Measurements from ENCODE around the gene KIAA0825. TPM values are rescaled to one million over a fixed set of nuclear protein-coding genes. Genes with fewer than 3 reads are reported as not detected.

The KIAA0825 gene
- total RNA-seq, 1 donor from 2014 or later: 0.92 TPM

- no peak for DNase-seq (ENCODE audit: low read depth)
- TF ChIP-seq CTCF (conservative IDR thresholded peaks at IDR 0.05; ENCODE audit: low read depth, low read length): no peak
- H3K4me3 ChIP-seq (ENCODE audit: low read depth, low read length): no peak overlapping the region
Measured at GRCh38 chr5:94526706-94527105, 91.7 kb downstream of the KIAA0825 start.

GRCh38 chr5:94524841-94525697 is 93.3 kb downstream of the KIAA0825 start:
- no peak overlapping the region for H3K4me3 ChIP-seq (ENCODE audit: low read depth, low read length)

GRCh38 chr5:94523018-94523417 is 95.4 kb downstream of the KIAA0825 start:
- TF ChIP-seq CTCF (conservative IDR thresholded peaks at IDR 0.05; ENCODE audit: low read depth, low read length): no peak
- DNase-seq (ENCODE audit: low read depth): no peak
- H3K4me3 ChIP-seq (ENCODE audit: low read depth, low read length): no peak overlapping the region

More at GRCh38 chr5:94524841-94525697, 93.3 kb downstream of the KIAA0825 start:
- no peak for DNase-seq (ENCODE audit: low read depth)
- TF ChIP-seq CTCF (conservative IDR thresholded peaks at IDR 0.05; ENCODE audit: low read depth, low read length): peak; percentile 73

DNA sequence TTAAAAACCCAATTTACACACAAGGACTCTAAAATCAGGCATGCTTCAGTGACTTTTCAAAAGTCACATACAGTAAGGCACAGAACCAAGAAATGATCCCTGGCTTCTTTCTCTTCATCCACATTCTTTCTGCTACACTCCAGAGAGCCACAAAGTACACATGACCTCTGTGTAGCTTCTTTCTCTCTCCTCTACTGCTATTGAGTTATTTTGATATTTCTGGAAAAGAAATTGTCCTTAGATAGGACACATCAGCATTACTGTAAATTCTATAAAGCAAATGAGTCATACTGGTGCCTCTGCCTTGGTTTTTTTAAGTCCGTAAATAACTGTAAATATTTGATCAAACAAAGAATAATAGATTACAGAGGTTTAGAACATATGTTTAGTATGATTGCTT is 96.3 kb downstream of the KIAA0825 start:
- no peak for TF ChIP-seq CTCF (conservative IDR thresholded peaks at IDR 0.05; ENCODE audit: low read depth, low read length)
- DNase-seq (ENCODE audit: low read depth): no peak
- no peak overlapping the region for H3K4me3 ChIP-seq (ENCODE audit: low read depth, low read length)

DNA sequence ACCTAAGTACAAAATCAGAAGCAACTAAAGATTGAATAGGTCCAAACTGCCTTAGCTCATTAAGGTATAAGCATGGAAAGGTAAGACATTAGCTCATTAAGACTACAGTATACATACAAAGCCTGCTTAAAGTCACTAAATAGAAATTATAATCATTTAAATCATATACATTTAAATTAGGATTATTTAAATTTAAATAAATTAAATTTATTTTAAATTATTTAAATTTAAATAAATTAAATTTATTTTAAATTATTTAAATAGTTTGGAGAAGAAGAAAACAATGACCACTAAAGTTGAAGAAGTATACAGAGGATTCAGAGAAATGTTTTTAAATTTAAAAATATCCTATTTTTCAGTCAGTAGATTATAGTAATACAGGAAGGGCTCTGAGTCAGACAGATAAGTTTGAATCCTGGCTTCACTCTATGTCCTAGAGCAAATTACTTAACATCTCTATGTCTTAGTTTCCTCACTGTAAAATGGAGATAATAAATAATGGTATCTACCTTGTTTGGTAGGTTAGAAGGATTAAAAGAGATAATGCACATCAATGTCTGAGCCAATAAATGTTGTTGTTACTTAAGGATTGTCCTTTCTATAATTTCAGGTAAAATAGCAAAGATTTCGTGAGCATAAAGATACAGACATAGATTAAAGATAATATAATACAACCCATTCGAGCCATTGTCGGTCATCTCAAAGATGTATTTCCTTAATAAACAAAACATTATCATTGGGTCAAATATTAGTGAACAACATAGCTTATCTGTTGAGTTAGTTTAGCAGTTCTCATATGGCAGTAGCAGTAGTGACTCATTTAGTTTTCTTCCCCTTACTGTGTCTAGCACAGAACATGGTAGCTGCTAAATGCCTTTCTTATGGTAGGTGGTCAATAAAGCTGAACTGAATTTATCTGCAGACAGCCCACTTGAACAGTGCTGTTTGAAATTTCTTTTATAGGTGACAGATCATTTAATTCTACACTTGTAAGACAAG is 100.6 kb downstream of the KIAA0825 start:
- H3K4me3 ChIP-seq (ENCODE audit: low read depth, low read length): no peak overlapping the region
- TF ChIP-seq CTCF (conservative IDR thresholded peaks at IDR 0.05; ENCODE audit: low read depth, low read length): no peak
- DNase-seq (ENCODE audit: low read depth): no peak

DNA sequence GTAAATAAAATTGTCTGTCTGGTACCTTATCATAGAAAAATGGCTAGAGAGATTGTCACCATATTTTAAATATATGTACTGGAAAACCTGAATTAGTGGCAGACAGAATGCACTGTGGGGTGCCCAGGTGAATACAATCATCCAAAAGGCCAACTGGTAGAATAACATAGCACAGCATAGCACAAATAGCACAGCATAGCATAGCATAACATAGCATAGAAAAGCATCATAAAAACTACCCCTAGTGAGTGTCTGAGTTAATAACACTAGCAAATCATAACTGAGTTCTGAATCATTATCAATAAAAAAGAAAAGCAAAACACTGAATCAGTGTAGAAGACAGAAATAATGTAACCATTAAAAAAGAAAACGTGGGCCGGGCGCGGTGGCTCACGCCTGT is 102.3 kb downstream of the KIAA0825 start:
- DNase-seq (ENCODE audit: low read depth): no peak

More for the DNA sequence above, 102.3 kb downstream of the KIAA0825 start:
- H3K4me3 ChIP-seq (ENCODE audit: low read depth, low read length): no peak overlapping the region
- no peak for TF ChIP-seq CTCF (conservative IDR thresholded peaks at IDR 0.05; ENCODE audit: low read depth, low read length)

Data from epithelial cell of proximal tubule (primary cell).